ENCODE results near the gene RFX2. TPM values are rescaled to one million over a fixed set of nuclear protein-coding genes. Genes with fewer than 3 reads are reported as not detected.

Gene RFX2
- total RNA-seq, 1 donor = 81.1 TPM

DNA sequence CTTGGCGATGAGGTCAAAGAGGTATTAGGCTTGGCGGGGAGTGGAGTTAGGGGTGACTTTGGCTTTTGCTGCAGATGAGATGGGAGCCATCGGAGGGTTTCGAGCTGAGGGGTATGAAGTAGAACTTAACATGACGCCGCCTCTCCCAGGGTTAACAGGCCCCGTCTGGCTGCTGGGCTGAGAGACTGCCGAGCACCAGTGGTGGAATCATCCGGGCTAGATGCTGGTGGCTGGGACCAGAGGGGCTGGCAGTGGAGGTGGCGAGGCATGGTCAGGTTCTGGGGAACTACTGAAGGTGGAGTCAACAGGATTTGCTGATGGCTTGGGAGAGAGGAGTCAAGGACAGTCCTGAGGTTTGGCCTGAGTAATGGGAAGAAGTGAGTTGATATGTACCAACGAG is 4.9 kb downstream of the RFX2 start:
- DNase-seq (ENCODE audit: low read depth in 2 of 3, low spot score in 2 of 3) = no peak

DNA sequence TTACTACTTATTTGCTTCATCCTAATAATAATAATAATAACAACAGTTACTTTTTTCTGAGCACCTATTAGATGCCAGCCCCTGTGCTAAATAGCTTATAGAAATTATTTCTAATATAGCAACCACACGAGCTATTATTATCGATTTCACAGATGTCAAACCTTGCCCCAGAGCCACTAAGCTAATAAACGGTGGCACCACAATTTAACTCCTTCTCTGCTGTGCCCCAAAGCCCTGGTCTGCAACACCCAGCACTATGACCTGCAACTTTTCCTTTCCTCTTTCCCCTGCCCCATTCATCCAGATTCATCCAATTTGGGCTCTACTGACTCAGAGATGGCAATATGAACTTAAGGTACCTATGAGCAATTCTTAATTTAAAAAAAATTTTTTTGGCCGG is 6.4 kb downstream of the RFX2 start:
- no peak for DNase-seq (ENCODE audit: low read depth in 2 of 3, low spot score in 2 of 3)

DNA sequence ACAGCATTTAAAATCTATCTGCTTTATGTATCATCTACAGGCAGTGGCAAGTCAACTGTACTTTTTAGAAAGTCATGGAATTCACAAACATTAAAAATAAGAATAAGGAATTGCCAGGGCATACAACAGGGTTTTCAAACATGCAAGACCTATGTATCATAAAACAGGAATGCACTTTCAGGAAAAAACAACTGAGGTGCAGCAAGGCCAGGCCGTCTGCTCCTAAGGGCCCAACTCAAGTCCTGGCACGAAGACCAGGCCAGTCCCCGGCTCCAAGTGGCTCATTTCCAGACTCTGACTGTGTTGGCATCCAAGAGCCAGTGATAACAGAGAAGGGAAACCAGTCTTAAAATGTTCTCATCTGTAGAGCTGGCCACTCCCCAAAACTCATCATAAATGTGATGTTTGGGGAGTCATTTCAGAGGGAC is 7.1 kb downstream of the RFX2 start:
- DNase-seq (ENCODE audit: low read depth in 2 of 3, low spot score in 2 of 3) = no peak

DNA sequence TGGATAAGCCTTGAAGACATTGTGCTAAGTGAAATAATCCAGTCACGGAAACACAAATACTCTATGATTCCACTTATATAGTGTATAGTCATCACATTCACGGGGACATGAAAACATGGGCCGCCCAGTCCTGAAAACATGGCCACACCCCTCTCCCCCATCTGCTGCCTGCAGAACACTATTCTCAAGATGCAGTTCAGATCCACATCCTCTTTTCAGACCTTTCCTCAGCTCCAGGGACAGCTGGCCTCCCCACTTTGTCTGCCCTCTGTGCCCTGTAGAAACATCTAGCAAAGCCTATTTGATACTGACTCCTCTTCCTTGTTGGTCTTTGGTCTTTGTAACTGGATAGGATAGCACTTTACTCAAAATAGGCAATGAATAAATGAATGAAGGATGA is 8.3 kb downstream of the RFX2 start:
- no peak for DNase-seq (ENCODE audit: low read depth in 2 of 3, low spot score in 2 of 3)

DNA sequence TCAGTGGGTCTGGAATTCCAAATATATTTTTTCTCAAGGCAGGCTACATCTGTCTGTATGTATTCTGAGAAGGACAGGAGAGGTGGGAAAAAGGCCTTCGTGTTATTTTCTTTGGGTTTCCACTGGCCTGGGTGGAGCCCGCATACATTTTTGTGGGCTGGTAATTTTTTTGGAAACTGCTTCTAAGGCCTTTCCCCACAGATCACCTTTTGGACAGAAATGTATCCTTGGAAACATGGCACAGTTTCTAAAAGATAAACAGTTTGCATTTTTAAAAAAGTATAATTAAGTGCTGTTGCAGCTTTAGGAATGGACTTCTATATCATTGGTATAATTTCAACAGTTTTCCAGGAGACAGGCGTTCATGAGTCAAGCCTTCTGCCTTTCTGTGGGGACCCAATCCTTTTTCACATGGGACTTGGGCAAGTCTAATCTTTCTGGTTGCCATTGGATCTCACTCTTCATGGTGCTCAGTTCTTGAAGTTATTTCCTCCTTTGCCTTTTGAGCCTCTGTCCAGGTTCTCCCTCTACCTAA is 8.9 kb downstream of the RFX2 start:
- no peak for DNase-seq (ENCODE audit: low read depth in 2 of 3, low spot score in 2 of 3)

DNA sequence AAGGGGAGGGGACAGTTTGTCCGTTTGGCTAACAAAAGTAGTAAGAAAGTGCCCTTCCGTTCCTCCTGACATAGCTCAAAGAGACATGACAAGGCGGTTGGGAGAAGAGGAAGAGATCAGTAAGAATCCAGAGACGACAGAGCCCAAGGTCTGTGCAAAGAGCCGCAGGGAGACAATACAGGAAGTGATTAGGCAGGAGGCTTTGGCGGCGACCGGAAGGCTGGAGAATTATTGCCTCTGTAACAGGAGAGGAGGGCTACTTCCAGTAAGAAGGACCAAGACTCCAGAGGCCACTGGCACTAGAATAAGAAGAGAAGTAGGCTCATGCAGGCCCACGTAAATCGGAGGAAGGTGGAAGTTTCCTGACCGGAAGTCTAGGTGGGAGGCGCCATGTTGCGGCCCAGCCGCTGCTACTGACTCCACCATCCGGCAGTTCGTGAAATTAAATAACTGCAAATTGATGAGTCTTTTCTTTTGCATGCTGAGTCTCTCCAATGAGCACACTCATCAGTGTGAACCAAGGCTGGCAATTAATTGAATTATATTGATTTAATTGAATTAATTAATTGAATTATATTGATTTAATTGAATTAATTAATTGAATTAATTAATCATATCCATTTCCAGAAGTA is 9.9 kb downstream of the RFX2 start:
- peak in 2 of 3 donors; percentile 67 for DNase-seq (ENCODE audit: low read depth in 2 of 3, low spot score in 2 of 3)

DNA sequence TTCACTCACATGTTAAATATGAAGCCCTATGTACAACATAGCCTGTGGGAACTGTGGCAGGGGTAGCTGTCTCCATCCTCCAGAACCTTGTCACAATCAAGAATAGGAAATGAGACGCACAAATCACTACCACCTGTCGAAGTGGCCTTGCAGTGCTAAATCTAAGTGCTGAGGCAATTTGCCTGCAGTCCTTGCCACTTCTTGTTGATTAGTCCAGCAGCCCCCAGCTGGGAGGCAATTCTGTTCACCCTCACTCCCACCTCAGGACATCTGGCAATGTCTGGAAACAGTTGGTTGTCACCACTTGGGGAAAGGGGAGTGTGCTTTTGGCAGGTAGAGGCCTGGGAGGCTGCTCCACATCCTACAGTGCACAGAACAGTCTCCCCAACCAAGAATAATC is 10.7 kb downstream of the RFX2 start:
- DNase-seq (ENCODE audit: low read depth in 2 of 3, low spot score in 2 of 3) = no peak

DNA sequence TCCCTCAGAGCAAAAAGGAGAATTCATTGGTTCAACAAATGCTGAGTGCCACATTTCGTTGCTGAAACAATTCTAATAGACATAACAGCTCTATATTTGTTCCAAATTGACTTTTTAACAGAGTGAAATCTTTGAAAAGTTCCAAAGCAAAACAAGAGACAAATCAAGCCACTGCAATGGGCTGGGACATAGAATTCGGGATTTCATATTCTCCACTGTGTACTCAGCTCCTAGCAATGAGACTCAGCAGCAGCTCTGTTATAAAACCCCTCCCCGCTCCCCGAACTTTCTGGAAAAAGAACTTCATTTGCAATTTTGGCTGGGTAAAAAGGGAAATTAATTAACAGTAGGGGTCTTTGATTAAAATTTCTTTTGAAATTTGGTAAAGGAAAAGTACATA is 11.3 kb downstream of the RFX2 start:
- no peak for DNase-seq (ENCODE audit: low read depth in 2 of 3, low spot score in 2 of 3)

DNA sequence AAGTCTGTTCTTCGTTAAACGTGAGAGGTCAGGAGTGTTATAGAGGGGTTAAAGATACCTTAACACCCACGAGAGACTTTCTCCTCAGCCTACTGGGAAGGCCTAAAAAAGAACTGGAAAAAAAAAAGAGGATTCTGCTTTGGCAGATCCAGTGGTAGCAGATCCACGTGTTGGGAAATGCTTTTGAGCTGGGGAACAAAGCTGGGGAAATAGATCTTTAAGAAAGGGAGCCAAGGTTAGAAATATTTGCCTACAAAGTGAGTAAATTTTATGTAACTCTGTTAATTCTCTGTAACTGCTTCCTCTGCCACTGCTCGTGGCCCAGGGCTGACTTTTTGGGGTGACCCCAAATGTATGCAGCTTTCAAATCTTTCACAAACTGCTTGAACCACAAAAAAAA is 11.7 kb downstream of the RFX2 start:
- no peak for DNase-seq (ENCODE audit: low read depth in 2 of 3, low spot score in 2 of 3)

DNA sequence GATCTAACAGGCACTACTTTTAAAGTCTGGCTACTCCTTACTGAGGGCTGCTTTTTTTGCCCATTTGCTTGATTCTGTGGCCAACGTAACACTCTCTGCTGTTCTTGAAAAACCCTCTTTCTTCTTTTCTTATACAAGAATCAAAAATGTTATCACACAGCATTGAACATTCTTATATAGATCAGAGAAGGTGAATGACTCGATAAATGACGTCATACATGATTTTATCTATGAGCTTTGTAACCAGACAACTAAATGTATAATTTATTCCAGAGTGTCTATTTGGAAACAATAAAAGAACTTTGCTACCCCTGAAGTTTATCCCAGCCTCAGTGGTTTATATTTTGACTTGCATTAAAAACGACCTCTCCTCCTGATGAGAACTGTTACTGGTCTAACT is 12.4 kb downstream of the RFX2 start:
- no peak for DNase-seq (ENCODE audit: low read depth in 2 of 3, low spot score in 2 of 3)

DNA sequence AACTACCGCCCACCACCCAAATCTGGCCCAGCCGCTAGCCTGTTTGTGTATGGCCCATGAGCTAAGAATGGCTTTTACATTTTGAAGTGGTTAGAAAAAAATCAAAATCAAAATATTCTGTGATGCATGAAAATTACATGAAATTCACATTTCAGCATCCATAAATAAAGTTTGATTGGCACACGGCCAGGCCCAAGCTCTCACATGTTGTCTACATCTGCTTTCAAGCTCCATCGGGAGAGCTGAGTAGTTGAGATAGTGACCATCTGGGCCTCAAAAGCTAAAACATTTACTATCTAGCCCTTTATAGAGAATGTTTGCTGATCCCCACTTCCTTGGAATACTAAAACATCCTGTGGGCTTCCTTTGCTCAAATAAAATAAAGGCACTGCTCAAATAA is 14.5 kb downstream of the RFX2 start:
- DNase-seq (ENCODE audit: low read depth in 2 of 3, low spot score in 2 of 3) = no peak

DNA sequence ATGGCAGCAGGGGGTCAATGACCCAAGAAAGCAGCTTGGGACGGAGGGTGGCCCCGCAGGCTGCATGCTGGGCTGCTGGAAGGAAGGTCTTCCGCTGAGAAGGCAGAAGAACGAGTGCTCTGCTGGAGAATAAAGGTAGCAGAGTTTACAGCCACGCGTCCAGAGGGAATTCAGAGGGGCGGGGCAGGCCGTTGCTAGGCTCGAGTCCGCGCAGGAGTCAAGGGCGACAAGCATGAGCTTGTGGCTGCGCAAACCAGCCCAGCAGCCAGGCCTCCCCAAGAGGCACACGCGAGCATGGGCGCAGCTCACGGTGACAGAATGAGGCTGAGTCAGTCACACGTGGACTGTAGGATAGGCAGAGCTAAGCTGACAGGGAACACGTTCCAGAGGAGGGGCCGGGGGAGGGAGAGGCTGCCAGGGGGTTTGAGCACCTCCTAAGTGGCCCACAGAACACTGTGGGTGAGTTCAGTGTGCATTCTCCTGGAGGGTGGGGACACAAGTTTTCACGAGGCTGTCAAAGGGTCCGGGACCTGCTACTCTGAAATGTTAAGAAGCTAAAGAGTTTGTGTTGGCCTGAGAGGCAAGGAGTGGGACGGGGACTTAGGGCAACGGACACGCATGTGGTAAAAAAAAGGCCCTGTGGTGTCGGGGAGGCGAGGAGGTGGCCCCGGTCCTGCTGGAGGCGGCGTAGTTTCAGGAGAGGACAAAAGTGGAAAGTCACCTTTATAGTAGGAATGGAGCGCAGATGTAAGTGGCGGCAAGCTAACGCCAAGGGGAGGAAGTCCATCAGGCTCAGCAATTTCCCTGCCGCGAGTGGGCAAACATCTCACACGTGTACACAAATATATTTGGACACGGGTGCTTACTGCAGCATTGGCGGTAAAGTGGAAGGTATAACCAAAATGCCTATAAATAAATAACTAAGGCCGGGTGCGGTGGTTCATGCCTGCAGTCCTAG is 17.7 kb downstream of the RFX2 start:
- peak in 1 of 3 donors; percentile 38 for DNase-seq (ENCODE audit: low read depth in 2 of 3, low spot score in 2 of 3)

DNA sequence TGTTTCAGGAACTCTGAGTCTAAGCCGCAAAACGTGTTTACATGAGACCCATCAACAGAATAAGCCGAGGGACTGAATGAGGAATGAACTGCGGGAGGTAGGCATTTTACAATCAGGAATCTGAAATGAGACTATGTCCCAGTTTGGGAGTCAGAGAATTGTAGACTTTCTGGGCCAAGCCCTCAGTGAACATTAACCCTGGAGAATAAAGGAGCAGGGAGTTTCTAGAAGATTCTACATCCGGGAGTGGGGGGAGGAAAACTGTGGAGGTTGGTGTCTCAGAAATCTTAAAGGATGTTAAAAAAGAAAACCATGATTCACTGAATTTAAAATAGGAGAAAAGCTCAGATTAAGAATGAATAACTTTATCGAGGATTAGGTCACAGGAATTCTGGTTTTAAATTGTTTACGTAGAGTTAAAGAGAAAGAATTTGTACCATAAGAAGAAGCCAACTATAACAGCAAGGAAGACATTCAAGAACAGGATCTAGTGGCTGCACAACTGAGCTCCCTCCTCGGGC is 18.5 kb downstream of the RFX2 start:
- DNase-seq (ENCODE audit: low read depth in 2 of 3, low spot score in 2 of 3) = no peak

DNA sequence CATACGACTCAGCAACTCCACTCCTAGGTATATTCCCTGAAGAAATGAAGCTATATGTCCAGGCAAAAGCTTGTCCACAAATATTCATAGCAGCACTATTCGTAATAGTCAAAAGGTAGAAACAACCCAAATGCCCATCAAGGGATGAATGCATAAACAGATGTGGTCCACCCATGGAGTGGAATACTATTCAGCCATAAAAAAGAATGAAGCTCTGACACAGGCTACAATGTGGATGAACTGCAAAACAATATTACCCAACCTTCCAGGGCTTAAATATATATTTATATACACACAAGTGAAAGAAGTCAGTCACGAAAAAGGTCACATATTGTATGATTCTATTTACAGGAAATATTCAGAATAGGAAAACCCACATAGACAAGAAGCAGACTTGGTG is 19.7 kb downstream of the RFX2 start:
- no peak for DNase-seq (ENCODE audit: low read depth in 2 of 3, low spot score in 2 of 3)

DNA sequence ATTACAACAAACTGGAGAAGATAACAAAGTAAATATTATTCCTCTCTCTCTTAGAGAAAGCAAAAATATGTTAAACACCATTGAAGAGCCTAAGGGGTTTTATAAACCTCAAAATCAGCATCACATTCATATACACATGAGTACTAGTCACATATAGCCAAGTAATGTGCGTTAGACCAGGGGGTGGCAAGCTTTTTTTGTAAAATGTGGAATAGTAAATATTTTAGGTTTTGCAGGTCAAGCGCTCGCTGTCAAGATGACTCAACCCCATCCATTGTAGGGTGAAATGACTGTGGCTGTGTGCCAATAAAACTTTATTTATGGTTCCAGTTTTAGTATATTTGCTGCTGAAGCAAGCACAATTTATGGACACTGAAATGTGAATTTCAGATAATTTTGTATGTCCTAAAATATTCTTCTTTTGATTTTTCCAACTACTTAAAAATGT is 21.7 kb downstream of the RFX2 start:
- no peak for DNase-seq (ENCODE audit: low read depth in 2 of 3, low spot score in 2 of 3)

DNA sequence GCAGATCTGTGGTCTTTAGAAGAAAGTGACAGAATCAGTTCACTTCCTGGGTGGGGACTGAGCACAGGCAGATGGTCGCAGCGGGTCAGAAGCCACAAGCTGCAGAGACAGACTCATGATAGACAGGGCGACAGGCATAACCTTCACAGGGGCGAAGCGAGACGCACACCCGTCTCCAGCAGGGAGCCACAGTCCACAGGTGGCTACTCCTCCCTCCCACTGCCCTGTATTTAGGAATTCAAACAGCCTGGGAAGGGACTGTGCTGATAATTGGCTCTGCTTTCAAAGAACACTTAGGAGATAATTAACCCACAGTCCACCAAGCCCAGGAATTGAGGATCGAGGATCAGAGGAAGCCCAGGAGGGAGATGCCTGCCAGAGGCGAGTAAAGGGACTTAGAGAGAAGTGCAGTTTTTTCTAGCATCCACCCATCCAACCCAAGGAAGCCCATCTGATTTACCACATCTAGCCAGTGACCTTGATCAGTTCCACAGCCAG is 23.2 kb downstream of the RFX2 start:
- no peak for DNase-seq (ENCODE audit: low read depth in 2 of 3, low spot score in 2 of 3)

DNA sequence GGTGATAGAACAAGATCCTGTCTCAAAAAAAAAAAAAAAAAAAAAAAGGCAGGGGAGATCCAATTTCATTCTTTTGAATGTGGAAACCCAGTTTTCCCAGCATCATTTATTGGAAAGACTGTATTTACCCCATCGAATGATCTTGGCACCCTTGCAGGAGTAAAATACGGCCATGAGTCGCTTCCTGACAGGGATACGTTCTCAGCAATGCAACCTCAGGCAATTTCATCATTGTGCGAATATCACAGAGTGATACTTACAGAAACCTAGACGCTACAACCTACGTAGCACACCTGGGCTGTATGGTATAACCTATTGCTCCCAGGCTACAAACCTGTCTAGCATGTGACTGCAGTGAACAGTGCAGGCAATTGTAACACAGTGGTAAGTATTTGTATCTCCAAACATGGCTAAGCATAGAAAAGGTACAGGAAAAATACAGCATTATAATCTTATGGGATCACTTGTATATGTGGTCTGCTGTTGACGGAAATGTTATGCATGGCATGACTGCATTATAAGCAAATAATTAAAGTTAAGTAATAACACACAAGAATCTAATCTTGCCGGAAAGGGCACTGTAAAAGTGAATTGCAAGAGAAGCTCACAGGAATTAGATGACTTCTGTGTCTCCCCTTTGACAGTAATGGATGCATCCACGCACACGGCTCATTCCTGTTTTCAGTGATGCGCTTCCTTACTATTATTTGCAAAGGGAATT is 24.1 kb downstream of the RFX2 start:
- DNase-seq (ENCODE audit: low read depth in 2 of 3, low spot score in 2 of 3) = no peak

DNA sequence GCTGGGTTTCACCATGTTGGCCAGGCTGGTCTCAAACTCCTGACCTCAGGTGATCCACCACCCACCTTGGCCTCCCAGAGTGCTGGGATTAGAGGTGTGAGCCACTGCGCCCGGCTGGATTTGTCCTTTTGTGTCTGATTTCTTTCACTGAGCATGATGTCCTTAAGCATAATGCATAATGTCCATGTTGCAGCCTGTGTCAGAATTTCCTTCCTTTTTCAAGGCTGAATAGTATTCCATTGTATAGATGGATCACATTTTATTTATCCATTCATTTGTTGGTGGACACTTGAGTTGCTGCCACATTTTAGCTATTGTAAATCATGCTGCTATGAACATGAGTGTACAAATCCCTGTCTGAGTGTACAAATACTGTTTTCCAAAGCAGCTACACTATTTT is 25.5 kb downstream of the RFX2 start:
- no peak for DNase-seq (ENCODE audit: low read depth in 2 of 3, low spot score in 2 of 3)

DNA sequence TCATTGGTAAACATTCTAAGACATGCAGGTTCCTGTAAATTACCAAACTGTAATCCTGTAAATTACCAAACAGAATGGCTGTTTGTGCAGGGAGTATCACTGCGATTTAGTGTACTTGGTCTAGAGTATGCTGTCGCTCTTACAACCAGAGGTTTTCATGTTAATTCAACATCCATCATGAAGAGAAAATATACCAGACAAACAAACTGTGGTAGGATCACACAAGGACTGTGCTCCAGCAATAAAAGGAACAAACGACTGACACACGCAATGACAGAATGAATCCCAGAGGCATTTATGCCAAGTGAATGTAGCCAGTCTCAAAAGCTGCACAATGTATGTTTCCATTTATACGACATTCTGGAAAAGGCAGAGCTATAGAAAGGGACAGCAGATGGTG is 31.2 kb downstream of the RFX2 start:
- DNase-seq (ENCODE audit: low read depth in 2 of 3, low spot score in 2 of 3) = no peak

DNA sequence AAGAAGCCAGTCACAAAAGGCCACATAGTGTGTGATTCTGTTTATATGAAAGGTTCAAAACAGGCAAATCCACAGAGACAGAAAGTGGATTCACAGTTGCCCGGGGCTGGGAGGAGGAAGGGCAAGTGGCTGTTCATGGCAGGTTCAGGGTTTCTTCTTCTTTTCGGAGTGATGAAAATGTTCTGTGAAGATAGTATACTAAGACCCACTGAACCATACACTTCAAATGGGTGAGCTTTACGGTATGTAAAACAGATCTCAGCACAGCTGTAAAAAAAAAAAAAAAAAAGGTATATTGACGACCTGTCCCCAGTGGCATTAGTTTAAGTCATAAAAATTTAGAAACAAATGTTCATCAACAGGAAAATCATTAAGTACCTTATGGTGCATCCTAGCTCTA is 32.2 kb downstream of the RFX2 start:
- no peak for DNase-seq (ENCODE audit: low read depth in 2 of 3, low spot score in 2 of 3)
